Measurements from ENCODE around the gene AHDC1.

DNA sequence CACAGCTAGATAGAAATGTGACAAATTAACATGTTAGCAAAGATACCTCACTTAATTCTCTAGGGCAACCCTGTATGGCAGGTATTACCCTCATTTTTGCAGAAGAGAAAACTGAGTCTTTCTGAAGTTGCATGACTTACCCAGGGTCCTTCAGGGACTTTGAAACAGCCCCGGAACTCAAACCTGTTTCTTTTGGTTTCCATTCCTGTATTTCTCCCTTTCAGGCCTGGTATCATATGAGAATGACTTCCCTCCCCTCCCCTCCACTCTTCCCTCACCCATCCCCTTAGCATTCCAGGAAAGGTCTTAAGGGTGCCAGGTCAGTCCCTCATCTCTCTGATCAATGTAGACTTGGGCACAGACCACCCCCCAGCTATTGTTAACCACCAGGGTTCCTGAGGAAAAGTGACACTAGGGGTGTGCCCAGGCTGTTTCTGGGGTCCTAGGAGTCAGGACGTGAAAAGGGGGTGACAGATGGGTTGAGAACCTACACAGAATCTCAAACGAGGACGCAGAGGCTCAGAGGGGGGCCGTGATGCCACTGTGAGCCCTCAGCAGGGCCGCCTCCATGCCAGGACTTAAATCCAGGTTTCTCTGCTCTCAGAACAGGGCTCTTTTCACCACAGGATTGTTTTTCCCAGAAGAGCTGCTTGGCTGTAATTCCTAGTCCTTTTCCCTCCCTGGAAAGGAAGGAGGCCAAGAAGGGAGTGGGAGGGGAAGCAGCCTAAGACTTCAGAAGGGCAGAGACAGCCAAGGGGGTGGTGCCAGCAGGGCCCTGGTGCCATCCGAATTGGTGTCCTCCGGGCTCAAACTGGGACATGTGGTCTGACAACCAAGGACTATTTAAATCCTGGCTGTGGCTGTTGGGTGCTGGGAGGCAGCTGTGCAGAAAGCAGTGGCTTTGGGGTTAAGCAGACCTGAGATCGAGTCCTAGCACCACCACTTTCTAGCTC lies 111.9 kb downstream of the AHDC1 start:
- TF ChIP-seq EZH2 (optimal IDR thresholded peaks at IDR 0.05; ENCODE audit: low read depth, low read length), result no peak
- TF ChIP-seq, protein P1, sequence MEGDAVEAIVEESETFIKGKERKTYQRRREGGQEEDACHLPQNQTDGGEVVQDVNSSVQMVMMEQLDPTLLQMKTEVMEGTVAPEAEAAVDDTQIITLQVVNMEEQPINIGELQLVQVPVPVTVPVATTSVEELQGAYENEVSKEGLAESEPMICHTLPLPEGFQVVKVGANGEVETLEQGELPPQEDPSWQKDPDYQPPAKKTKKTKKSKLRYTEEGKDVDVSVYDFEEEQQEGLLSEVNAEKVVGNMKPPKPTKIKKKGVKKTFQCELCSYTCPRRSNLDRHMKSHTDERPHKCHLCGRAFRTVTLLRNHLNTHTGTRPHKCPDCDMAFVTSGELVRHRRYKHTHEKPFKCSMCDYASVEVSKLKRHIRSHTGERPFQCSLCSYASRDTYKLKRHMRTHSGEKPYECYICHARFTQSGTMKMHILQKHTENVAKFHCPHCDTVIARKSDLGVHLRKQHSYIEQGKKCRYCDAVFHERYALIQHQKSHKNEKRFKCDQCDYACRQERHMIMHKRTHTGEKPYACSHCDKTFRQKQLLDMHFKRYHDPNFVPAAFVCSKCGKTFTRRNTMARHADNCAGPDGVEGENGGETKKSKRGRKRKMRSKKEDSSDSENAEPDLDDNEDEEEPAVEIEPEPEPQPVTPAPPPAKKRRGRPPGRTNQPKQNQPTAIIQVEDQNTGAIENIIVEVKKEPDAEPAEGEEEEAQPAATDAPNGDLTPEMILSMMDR (IDR thresholded peaks at IDR 0.05; ENCODE audit: low read length), result no peak

Data from MM.1S (cell line).